Upper lobe of left lung (tissue), 6 donors: Measurements from ENCODE around the gene CXCL8. TPM values are rescaled to one million over a fixed set of nuclear protein-coding genes. Genes with fewer than 3 reads are reported as not detected.
A peak's percentile ranks its signal among the peaks of the same experiment; 100 is the strongest.

Source experiments
- ATAC-seq, 2 donors: fragments of 200-7000 bp; cut with Tn5 transposase; one replicate each; pipeline ENCODE4 v1.9.1; 2022; ENCODE audit warnings: mild to moderate bottlenecking in 2 of 2, moderate library complexity in 2 of 2; ENCODE audit not compliant: low FRiP score in 2 of 2
- DNase-seq, 2 donors: peaks; one replicate each; pipeline ENCODE4 v3.0.0-alpha.2; 2019 to 2020
- H3K27ac ChIP-seq, 4 donors: fragments of 200-600 bp; sonication (generic); one replicate each; pipeline ENCODE4 v1.5.1; 2016 to 2019
- H3K27me3 ChIP-seq, 4 donors: fragments of 200-600 bp; sonication (generic); one replicate each; pipeline ENCODE4 v1.5.1; 2017 to 2019
- H3K36me3 ChIP-seq, 4 donors: fragments of 200-600 bp; sonication (generic); one replicate each; pipeline ENCODE4 v1.5.1; 2016 to 2019
- H3K4me1 ChIP-seq, 4 donors: fragments of 200-600 bp; sonication (generic); one replicate each; pipeline ENCODE4 v1.5.1; 2018 to 2019
- H3K4me3 ChIP-seq, 4 donors: fragments of 200-600 bp; sonication (generic); one replicate each; pipeline ENCODE4 v1.5.1; 2017 to 2019; ENCODE audit warnings: mild to moderate bottlenecking in 2 of 4, moderate library complexity in 1 of 4
- H3K9me3 ChIP-seq, 4 donors: fragments of 200-600 bp; sonication (generic); one replicate each; pipeline ENCODE4 v1.5.1; 2018 to 2019
- EP300 ChIP-seq, 4 donors: sonication (generic); formaldehyde crosslinking; IDR thresholded peaks; one replicate each; pipeline ENCODE4 v1.5.1; 2017; ENCODE audit warnings: antibody characterized with exemption in 4 of 4, control low read depth in 2 of 4
- POLR2A ChIP-seq, 4 donors: fragments of 450-650 bp; IDR thresholded peaks; one replicate each; pipeline ENCODE4 v1.5.1; 2016 to 2017; ENCODE audit warnings: antibody characterized with exemption in 4 of 4, mild to moderate bottlenecking in 2 of 4
- POLR2AphosphoS5 ChIP-seq, 2 donors: sonication (generic); formaldehyde crosslinking; IDR thresholded peaks; one replicate each; pipeline ENCODE4 v1.5.1; 2017; ENCODE audit warnings: antibody characterized with exemption in 2 of 2
- WGBS, 2 donors: methylation state at CpG; one replicate each; pipeline ENCODE4 v1.1.5; 2017 to 2018; 5-methylcytosine and 5-hydroxymethylcytosine counted together
- total RNA-seq, 6 donors: library from RNA; depleted of rRNA in 4 of 6; stranded (reverse); fragments of >200 nt in 4 of 6; gene quantifications; one replicate each; pipeline versions ENCODE4 v1.1.0 to v1.2.1, GENCODE V29; 2016 to 2021
- TF ChIP-seq, protein P1 (sequence below), 6 experiments: fragments of 450-650 bp in 4 of 6; fragments of 200-600 bp in 2 of 6; sonication (generic) in 2 of 6; IDR thresholded peaks; one replicate each; pipeline ENCODE4 v1.5.1; 2016 to 2019; ENCODE audit warnings: antibody characterized with exemption in 6 of 6
- donor health status: DM: no; HTN: no; CAD: no; lungs with moderate emphysema.
- donor health status: DM: no; HTN: yes; CAD: no; lungs with severe emphysema.

The CXCL8 gene
- total RNA-seq, 6 donors from 2014 or later: 3.7 to 35.6 (median 12.2) TPM

DNA sequence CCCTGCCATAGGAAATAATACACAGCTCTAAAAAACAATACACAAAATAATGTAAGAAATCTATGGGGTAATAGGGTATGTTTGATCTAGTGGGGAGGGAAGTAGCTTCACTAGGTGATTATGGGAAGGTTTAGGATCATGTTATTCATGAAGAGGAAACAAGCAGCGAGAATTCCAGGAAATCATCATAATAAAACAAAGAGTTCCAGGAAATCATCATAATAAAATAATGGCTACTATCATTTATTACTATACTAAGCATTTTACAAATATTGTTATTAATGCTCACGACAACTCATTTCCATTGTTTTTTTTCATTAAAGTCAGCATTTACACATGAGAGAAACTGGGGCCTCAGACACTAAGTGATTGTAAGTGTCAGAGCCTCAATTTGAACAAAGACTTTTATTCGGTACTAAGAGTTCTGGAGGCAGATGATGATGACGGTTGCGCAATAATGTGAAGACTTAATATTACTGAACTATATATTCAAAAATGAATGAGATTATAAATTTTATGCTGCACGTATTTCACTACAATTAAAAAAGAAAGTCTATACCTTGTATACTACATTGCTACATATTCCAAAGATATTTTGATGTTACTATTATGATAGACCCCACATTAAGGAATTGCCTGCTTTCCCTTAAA, 12.2 kb upstream of the CXCL8 start:
- H3K4me1 ChIP-seq: peaks cover 25 to 56% (median 43%) of the 10 kb centered on the region in 4 donors
- no peaks in the 10 kb centered on the region for H3K9me3 ChIP-seq
- ATAC-seq (no peak), DNase-seq (no peak)
- 73 to 85% methylated on average over 6 of the region's 6 CpGs for WGBS, 2 donors
- no peaks in the 10 kb centered on the region for H3K36me3 ChIP-seq
- no peak for TF ChIP-seq POLR2AphosphoS5 (IDR thresholded peaks at IDR 0.05)
- TF ChIP-seq POLR2A (IDR thresholded peaks at IDR 0.05): no peak
- TF ChIP-seq, protein P1, sequence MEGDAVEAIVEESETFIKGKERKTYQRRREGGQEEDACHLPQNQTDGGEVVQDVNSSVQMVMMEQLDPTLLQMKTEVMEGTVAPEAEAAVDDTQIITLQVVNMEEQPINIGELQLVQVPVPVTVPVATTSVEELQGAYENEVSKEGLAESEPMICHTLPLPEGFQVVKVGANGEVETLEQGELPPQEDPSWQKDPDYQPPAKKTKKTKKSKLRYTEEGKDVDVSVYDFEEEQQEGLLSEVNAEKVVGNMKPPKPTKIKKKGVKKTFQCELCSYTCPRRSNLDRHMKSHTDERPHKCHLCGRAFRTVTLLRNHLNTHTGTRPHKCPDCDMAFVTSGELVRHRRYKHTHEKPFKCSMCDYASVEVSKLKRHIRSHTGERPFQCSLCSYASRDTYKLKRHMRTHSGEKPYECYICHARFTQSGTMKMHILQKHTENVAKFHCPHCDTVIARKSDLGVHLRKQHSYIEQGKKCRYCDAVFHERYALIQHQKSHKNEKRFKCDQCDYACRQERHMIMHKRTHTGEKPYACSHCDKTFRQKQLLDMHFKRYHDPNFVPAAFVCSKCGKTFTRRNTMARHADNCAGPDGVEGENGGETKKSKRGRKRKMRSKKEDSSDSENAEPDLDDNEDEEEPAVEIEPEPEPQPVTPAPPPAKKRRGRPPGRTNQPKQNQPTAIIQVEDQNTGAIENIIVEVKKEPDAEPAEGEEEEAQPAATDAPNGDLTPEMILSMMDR (IDR thresholded peaks at IDR 0.05): no peak
- no peak for TF ChIP-seq EP300 (IDR thresholded peaks at IDR 0.05)
- H3K27me3 ChIP-seq: no peaks in the 10 kb centered on the region
- no peak overlapping the region for H3K4me3 ChIP-seq
- H3K27ac ChIP-seq: peak overlapping the region in 1 of 4 donors; percentile 12

DNA sequence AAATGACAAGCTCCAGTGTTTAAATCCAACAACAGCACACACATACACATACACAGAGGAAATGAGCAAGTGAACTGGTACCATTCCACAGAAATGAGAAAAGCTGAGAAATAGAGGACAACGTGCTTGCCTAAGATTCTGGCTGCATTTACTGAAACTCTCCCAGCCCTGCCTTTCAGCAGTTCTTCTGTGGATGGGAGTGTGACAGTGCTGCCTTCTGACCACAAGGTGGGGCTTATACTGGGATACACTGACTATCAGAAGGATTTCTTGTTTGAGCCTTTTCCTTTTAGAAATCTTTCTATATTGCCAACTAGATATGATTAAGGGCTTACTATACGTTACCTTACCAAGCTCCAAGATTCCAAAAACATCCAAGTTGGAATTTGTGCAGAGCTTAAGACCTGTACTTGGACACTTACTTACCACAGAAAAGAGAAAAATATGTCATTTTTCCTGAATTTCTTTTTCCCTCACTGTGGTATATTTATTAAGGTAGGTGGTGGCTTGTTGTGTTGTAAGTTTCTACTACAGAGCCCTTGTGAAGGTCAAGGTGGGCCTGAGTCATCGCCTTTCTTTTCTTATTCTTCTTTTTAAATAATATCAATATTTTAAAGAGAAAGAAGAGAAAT, 10.7 kb upstream of the CXCL8 start:
- Histone ChIP-seq H3K27ac (peak overlapping the region in 1 of 4 donors; percentile 9), H3K9me3 (no peaks in the 10 kb centered on the region), H3K4me1 (peaks cover 30 to 59% (median 52%) of the 10 kb centered on the region in 4 donors), H3K36me3 (no peaks in the 10 kb centered on the region), H3K4me3 (no peak overlapping the region), H3K27me3 (no peaks in the 10 kb centered on the region)
- 39 to 46% methylated on average over 3 of the region's 3 CpGs for WGBS, 2 donors
- no peak for TF ChIP-seq POLR2AphosphoS5 (IDR thresholded peaks at IDR 0.05)
- no peak for TF ChIP-seq POLR2A (IDR thresholded peaks at IDR 0.05)
- TF ChIP-seq, protein P1 (IDR thresholded peaks at IDR 0.05): peak; percentile 70 to 84 (median 78)
- no peak for TF ChIP-seq EP300 (IDR thresholded peaks at IDR 0.05)
- ATAC-seq: peak; percentile 85 to 94
- peak in 1 of 2 donors; percentile 76 for DNase-seq

DNA sequence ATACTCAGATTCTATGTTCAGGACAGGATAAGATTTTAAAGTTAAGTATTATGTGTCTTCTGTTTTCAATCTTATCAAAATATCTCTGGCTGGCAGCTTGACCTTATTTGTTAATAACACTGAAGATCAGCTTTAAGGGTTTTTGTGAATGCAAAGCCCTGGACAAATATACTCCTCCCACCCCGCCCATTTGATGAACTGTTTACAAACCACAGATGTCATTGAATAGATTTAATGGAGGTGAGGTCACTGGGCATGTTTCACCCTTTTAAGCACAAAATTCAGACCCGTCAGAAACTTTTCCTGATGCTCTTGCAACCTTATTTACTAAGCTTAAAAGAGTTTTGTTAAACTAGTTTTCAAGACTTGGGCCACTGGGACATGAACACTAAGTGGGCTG, 10.1 kb upstream of the CXCL8 start:
- ATAC-seq: peak in 1 of 2 donors; percentile 59
- DNase-seq: no peak
- H3K4me1 ChIP-seq: peaks cover 32 to 59% (median 56%) of the 10 kb centered on the region in 4 donors
- 47 to 52% methylated on average over 2 of the region's 2 CpGs for WGBS, 2 donors
- no peaks in the 10 kb centered on the region for H3K36me3 ChIP-seq
- H3K27me3 ChIP-seq: no peaks in the 10 kb centered on the region
- no peak overlapping the region for H3K4me3 ChIP-seq
- H3K27ac ChIP-seq: peak overlapping the region in 1 of 4 donors; percentile 77
- TF ChIP-seq EP300 (IDR thresholded peaks at IDR 0.05) (no peak), POLR2AphosphoS5 (IDR thresholded peaks at IDR 0.05) (no peak), POLR2A (IDR thresholded peaks at IDR 0.05) (no peak)
- TF ChIP-seq, protein P1 (IDR thresholded peaks at IDR 0.05): no peak
- H3K9me3 ChIP-seq: no peaks in the 10 kb centered on the region

DNA sequence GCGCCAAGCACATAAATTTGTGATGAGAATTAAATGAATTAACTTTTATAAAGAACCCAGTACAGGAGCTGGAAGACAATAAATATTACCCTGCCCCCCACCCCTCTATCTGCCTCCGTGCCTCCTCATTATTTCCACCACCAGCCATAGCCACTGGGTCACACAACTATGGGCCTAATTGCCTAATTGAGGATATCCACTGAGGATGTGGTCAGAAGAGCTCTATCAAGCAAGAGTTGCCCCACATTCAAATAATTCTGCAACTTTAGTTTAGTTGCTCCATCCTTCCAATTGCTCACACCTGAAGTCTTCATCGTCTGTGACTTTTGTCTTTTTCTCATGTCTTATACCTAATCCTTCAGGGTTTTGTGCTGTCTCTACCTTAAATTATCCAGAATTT, 9.5 kb upstream of the CXCL8 start:
- TF ChIP-seq, protein P1 (IDR thresholded peaks at IDR 0.05): no peak
- TF ChIP-seq POLR2AphosphoS5 (IDR thresholded peaks at IDR 0.05): peak; percentile 45 to 56
- no peak for TF ChIP-seq POLR2A (IDR thresholded peaks at IDR 0.05)
- TF ChIP-seq EP300 (IDR thresholded peaks at IDR 0.05): peak in 2 of 4 donors; percentile 25 to 33
- Histone ChIP-seq H3K36me3 (no peaks in the 10 kb centered on the region), H3K4me1 (peaks cover 37 to 58% (median 56%) of the 10 kb centered on the region in 4 donors), H3K27me3 (no peaks in the 10 kb centered on the region), H3K27ac (peak overlapping the region in 3 of 4 donors; percentile 62 to 77 (median 74)), H3K9me3 (no peaks in the 10 kb centered on the region), H3K4me3 (no peak overlapping the region)
- WGBS, 2 donors: 75 to 81% methylated on average over 3 of the region's 3 CpGs
- peak in 1 of 2 donors; percentile 30 for DNase-seq
- no peak for ATAC-seq
